Loucy (cell line): ENCODE results near the gene GPRC6A.

Experiments used
- CTCF ChIP-seq: fragments of 200-600 bp; sonication (generic); conservative IDR thresholded peaks from 2 replicates; pipeline ENCODE4 v1.5.1; 2014; ENCODE audit warnings: mild to moderate bottlenecking, antibody characterized with exemption, low read length
- EZH2phosphoT487 ChIP-seq: fragments of 200-600 bp; IDR thresholded peaks from 2 replicates; pipeline ENCODE4 v1.6.1; 2018; ENCODE audit warnings: antibody characterized with exemption, mild to moderate bottlenecking, moderate library complexity, borderline replicate concordance

DNA sequence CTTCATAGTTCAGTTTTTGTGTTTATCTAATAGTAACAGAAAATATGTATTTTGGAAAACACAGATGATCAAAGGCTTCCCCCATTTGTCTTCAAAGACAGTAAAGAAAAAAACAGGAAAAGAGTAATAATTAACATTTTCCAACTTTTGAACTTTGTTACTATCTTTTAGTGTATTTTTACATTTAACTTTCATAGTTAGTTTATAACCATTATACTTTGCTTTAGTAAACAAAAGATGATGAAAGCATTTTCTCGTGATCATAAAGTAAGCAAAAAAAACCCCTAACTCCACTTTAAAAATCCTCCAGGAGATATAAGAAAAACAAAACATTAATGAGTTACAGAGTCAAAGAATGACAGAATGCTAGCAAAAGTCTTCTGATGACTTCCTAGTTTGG is 13.6 kb upstream of the GPRC6A start:
- TF ChIP-seq CTCF (no peak), EZH2phosphoT487 (no peak)
